Measurements from ENCODE around the gene CRPPA.

DNA sequence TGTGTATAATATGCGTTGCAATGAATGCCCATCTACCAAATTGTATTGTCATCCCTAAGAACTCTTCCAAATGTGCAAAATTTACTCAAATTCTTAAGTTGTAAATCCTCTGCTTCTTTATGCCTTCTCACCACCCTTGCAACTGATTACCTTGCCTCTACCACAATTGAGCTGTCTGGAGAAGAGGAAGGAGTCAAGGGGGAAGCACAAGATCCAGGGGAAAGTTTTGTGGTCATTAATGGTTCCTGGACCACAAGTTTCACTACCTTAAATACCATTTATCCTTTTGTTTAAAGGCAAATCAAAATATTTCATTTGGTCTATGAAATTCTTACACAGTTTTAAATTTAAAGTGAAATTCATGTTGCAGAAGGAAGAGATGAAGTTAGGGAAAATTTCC, 16.7 kb downstream of the CRPPA start:
- no peak for TF ChIP-seq POLR2A (IDR thresholded peaks at IDR 0.05)
- TF ChIP-seq, protein P1, sequence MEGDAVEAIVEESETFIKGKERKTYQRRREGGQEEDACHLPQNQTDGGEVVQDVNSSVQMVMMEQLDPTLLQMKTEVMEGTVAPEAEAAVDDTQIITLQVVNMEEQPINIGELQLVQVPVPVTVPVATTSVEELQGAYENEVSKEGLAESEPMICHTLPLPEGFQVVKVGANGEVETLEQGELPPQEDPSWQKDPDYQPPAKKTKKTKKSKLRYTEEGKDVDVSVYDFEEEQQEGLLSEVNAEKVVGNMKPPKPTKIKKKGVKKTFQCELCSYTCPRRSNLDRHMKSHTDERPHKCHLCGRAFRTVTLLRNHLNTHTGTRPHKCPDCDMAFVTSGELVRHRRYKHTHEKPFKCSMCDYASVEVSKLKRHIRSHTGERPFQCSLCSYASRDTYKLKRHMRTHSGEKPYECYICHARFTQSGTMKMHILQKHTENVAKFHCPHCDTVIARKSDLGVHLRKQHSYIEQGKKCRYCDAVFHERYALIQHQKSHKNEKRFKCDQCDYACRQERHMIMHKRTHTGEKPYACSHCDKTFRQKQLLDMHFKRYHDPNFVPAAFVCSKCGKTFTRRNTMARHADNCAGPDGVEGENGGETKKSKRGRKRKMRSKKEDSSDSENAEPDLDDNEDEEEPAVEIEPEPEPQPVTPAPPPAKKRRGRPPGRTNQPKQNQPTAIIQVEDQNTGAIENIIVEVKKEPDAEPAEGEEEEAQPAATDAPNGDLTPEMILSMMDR (IDR thresholded peaks at IDR 0.05), result no peak
